ENCODE measurements around the gene RASGRP4. TPM values are rescaled to one million over a fixed set of nuclear protein-coding genes. Genes with fewer than 3 reads are reported as not detected.
A peak's percentile ranks its signal among the peaks of the same experiment; 100 is the strongest.

The RASGRP4 gene
- total RNA-seq, 1 donor from 2014 or later = not detected

DNA sequence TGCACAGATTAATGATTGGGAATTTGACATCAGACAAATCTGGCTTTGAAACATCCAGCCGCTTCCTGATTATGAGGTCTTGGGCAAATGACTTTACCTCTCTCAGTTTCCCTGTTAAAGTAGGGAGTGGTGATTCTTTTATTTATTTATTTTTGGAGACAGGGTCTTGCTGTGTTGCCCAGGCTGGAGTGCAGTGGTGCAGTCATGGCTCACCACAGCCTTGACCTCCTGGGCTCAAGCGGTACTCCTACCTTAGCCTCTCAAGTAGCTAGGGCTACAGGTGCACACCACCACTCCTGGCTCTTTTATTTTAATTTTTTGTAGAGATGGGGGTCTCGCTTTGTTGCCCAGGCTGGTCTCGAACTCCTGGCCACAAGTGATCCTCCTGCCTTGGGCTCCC, 49.0 kb downstream of the RASGRP4 start:
- Mint-ChIP-seq H3K4me3 (ENCODE audit: unreplicated experiment) (peak overlapping the region; percentile 100), H3K27ac (ENCODE audit: unreplicated experiment) (no peak overlapping the region), H3K27me3 (ENCODE audit: unreplicated experiment) (no peaks in the 10 kb centered on the region), H3K9me3 (ENCODE audit: unreplicated experiment) (no peaks in the 10 kb centered on the region), H3K36me3 (ENCODE audit: unreplicated experiment) (peaks cover 16% of the 10 kb centered on the region), H3K4me1 (ENCODE audit: unreplicated experiment) (peaks cover 24% of the 10 kb centered on the region)
- TF ChIP-seq, protein P1, sequence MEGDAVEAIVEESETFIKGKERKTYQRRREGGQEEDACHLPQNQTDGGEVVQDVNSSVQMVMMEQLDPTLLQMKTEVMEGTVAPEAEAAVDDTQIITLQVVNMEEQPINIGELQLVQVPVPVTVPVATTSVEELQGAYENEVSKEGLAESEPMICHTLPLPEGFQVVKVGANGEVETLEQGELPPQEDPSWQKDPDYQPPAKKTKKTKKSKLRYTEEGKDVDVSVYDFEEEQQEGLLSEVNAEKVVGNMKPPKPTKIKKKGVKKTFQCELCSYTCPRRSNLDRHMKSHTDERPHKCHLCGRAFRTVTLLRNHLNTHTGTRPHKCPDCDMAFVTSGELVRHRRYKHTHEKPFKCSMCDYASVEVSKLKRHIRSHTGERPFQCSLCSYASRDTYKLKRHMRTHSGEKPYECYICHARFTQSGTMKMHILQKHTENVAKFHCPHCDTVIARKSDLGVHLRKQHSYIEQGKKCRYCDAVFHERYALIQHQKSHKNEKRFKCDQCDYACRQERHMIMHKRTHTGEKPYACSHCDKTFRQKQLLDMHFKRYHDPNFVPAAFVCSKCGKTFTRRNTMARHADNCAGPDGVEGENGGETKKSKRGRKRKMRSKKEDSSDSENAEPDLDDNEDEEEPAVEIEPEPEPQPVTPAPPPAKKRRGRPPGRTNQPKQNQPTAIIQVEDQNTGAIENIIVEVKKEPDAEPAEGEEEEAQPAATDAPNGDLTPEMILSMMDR (IDR thresholded peaks at IDR 0.05) = no peak
- DNase-seq (ENCODE audit: extremely low spot score, unreplicated experiment) = no peak

DNA sequence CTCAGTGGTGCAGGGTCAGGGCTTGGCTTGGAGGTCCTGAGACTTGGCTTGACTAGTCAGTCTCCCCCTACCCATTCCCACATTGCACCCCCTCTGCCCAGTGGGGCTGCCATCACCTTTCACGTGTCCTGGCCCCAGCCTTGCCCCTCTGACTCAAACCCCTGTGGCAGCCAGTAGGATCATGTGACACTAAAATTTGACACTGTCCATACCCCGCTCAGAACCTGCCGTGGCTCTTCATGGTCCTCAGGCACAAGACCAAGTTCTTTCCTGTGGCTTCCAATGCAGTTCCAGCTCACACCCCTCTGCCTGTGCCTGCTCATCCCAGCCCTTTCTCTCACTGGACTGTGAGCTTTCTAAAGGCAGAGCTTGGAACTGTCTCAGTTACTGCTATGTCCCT, 49.4 kb downstream of the RASGRP4 start:
- no peak for DNase-seq (ENCODE audit: extremely low spot score, unreplicated experiment)
- H3K4me1 Mint-ChIP-seq (ENCODE audit: unreplicated experiment) = peaks cover 24% of the 10 kb centered on the region
- H3K36me3 Mint-ChIP-seq (ENCODE audit: unreplicated experiment) = peaks cover 11% of the 10 kb centered on the region
- peaks cover 2% of the 10 kb centered on the region for H3K27me3 Mint-ChIP-seq (ENCODE audit: unreplicated experiment)
- TF ChIP-seq, protein P1 (IDR thresholded peaks at IDR 0.05) = no peak
- no peak overlapping the region for H3K27ac Mint-ChIP-seq (ENCODE audit: unreplicated experiment)
- H3K4me3 Mint-ChIP-seq (ENCODE audit: unreplicated experiment) = peak overlapping the region; percentile 100
- no peaks in the 10 kb centered on the region for H3K9me3 Mint-ChIP-seq (ENCODE audit: unreplicated experiment)

DNA sequence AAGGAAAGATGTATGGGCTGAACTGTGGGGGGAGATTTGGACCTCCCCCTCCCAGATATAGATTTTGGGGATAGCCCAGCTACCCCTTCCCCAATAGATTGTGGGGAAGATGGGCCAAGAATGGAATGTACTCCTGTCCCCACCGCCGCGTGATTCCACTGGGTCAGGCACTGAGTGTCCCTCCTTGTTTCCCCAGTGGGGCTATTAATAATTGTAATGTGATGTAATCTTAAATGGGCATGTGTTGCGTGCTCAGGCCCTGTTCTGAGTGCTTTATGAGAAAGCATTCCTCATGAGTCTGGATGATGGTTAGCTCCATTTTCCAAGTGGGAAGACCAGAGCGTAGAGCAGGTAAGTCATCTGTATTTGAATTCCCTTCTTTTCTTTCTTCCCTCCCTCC, 50.3 kb downstream of the RASGRP4 start:
- Mint-ChIP-seq H3K27ac (ENCODE audit: unreplicated experiment) (peak overlapping the region; percentile 99), H3K4me3 (ENCODE audit: unreplicated experiment) (peak overlapping the region; percentile 100), H3K27me3 (ENCODE audit: unreplicated experiment) (peaks cover 7% of the 10 kb centered on the region), H3K9me3 (ENCODE audit: unreplicated experiment) (no peaks in the 10 kb centered on the region), H3K4me1 (ENCODE audit: unreplicated experiment) (peaks cover 24% of the 10 kb centered on the region), H3K36me3 (ENCODE audit: unreplicated experiment) (peaks cover 6% of the 10 kb centered on the region)
- TF ChIP-seq, protein P1 (IDR thresholded peaks at IDR 0.05) = no peak
- no peak for DNase-seq (ENCODE audit: extremely low spot score, unreplicated experiment)

DNA sequence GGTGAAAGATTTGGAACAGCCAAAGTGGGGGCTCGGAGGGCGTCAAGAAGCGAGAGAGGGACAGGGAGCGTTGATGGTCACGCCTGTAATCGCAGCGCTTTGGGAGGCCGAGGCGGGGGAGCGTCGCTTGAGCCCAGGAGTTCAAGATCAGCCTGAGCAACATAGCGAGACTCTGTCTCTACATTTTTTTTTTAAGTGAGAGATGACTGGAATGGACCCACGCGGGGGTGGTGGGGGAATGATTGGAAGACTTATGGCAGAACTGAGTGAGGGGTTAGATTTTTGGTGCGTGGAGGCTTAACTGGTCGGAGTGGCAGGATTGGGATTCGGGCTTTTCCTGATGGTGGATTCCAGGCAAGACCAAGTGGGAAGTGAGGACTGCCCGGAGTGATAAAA, 50.9 kb downstream of the RASGRP4 start:
- Mint-ChIP-seq H3K27ac (ENCODE audit: unreplicated experiment) (peak overlapping the region; percentile 99), H3K4me1 (ENCODE audit: unreplicated experiment) (peaks cover 24% of the 10 kb centered on the region), H3K4me3 (ENCODE audit: unreplicated experiment) (peak overlapping the region; percentile 100), H3K9me3 (ENCODE audit: unreplicated experiment) (no peaks in the 10 kb centered on the region), H3K36me3 (ENCODE audit: unreplicated experiment) (peaks cover 6% of the 10 kb centered on the region), H3K27me3 (ENCODE audit: unreplicated experiment) (peaks cover 13% of the 10 kb centered on the region)
- DNase-seq (ENCODE audit: extremely low spot score, unreplicated experiment) = no peak
- TF ChIP-seq, protein P1 (IDR thresholded peaks at IDR 0.05) = no peak

DNA sequence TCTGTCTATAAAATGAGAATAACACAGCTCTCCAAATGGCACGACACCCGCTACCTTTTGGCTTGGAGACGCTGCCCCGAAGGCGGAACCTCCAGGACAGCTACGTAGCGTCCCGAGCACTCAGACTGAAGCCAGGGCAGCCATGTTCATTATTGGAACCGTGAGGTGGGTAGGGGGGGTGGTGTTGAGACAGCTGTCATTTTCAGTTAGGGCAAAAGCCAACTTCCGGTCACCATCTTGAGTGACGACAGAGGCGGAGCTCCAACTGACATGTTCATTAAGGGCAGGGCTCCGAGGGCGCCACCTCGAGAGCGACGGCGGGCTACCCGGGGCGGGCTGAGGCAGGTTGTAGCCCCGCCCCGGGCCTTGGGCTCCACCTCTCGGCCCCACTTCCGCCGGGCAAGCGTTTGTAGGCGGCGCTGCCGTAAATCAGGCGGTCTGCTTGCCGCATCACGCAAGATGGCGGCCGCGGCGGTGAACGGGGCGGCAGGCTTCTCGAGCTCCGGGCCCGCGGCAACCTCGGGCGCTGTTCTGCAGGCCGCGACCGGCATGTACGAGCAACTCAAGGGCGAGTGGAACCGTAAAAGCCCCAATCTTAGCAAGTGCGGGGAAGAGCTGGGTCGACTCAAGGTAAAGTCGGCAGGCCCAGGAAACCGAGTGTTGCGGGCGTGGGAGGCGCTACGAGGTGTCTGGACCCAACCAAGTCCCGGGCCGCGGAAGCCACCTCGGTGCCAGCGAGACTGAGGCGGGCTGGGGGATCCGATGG, 51.5 kb downstream of the RASGRP4 start, which contains the start of gene PSMD8:
Gene PSMD8 (plus strand): TSS at position 240 of the 766 bp plus-strand sequence. CDS start 31 bp downstream, at position 271.
- H3K4me3 Mint-ChIP-seq (ENCODE audit: unreplicated experiment) = peak within 1 kb of the TSS; percentile 100
- H3K27ac Mint-ChIP-seq (ENCODE audit: unreplicated experiment) = peak within 1 kb of the TSS; percentile 99
- H3K4me1 Mint-ChIP-seq (ENCODE audit: unreplicated experiment) = peaks cover 24% of the 10 kb centered on the region
- TF ChIP-seq, protein P1 (IDR thresholded peaks at IDR 0.05) = peak; percentile 38
- peaks cover 13% of the 10 kb centered on the region for H3K27me3 Mint-ChIP-seq (ENCODE audit: unreplicated experiment)
- DNase-seq (ENCODE audit: extremely low spot score, unreplicated experiment) = peak; percentile 99
- H3K9me3 Mint-ChIP-seq (ENCODE audit: unreplicated experiment) = no peaks in the 10 kb centered on the region
- peaks cover 4% of the 10 kb centered on the region for H3K36me3 Mint-ChIP-seq (ENCODE audit: unreplicated experiment)
